NCI-H2196 treated with DMSO at 0.1 percent for 48 hours (cell line): ENCODE measurements around the gene USP34.
"Not testable (repeated sequence)": the region's sequence is repeated elsewhere in the genome, so short reads cannot be mapped to it uniquely, and the experiment has no call there.

Experiments
- DNase-seq: peaks from one replicate; lab custom pipeline; 2025; ENCODE audit not compliant: unreplicated experiment; lab: John Stamatoyannopoulos, UW

Gene USP34

GRCh38 chr2:61431345-61431744 lies 39.5 kb downstream of the USP34 start:
- DNase-seq, result no peak

DNA sequence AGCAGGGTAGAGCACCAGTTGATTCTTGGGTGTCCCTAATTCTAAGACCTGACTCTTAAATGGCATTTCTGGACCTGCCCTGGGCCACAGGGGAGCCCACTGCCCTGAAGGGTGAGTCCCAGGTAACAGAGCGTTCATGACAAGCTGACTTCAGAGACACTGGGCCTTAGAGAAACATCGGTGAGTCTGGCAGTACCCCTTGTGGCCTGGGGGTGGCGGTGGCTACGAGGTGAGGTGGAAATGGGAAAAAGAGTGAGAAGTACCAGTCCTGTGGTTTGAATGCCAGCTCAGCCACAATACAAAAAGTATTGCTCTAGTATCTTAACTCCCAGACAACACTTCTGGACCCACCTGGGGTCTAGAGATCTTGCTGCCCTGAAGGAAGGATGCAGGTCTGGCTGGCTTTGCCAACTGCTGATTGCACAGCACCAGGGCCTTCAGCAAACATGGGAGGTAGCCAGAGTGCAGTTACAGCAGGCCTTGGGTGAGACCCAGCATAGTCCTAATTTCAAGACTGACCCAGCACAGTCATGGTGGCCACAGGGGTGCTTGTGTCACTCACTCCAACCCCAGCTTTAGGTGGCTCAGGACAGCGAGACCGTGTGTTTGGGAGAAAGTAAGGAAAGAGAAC lies 44.5 kb downstream of the USP34 start:
- no peak for DNase-seq

DNA sequence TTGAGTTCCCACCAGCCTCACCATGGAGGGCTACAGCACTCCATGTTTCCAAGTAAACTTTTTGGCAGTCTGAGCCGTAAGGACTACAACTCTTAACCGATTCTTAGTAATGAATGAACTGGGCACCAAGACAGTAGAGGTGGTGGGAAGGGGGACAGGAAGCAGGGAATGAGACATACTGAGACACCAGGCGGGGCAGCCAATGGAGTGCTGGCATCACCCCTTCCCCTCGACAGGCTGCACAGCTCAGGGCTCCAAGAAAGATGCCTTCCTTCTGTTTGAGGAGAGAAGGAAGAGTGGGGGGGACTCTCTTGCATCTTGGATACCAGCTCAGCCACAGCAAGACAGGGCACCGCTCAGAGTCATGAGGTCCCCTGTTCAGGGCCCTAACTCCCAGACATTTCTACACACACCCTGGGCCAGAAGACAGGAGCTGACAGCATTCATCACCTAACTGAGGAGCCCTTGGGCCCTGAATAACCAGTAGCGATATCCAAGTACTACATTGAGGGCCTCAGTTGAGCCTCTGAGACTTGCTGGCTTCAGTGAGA lies 45.2 kb downstream of the USP34 start:
- DNase-seq, result no peak

DNA sequence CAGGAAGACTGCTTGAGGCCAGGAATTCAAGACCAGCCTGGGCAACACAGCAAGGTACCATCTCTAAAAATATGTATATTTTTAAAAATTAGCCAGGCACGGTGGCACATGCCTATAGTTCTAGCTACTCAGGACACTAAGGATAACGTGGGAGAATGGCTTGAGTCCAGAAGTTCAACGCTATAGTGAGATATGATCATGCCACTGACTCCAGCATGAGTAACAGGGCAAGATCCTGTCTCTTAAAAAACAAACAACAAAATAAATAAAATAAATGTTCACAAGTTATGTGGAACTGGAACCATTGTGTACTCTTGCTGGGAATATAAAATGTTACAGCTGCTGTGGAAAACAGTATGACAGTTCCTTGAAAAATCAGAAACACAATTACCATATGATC lies 47.2 kb downstream of the USP34 start:
- DNase-seq, result no peak

- no peak for DNase-seq
Observed at GRCh38 chr2:61421611-61422010, 49.3 kb downstream of the USP34 start.

DNA sequence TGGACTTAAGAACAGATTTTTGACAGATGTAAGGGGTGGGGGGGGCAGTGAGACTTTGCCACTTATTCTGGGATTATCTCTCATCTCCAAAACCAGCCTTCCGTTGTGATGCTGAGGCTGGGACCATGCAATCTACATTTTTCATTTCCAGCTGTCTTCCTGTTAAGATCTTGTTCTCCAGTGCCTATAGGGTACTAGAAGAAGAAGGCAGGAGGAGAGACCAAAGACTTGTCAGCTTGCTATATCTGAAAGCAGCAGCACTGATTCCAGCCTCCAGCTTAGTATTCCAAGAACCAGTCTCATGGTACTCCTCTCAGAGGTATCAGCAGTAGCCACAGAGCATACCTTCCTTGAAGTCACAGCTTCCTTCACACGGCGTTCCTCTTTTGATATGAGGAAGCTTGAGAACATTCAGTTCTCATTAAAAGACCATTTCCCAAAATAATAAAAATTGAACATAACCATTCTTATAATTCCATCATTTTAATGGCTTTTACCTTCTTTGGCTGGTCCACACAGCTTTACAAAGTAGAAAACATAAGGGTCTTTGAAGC lies 49.8 kb downstream of the USP34 start:
- DNase-seq, result no peak

GRCh38 chr2:61419570-61419969 lies 51.3 kb downstream of the USP34 start:
- DNase-seq, result no peak

- DNase-seq, result no peak
Observed at GRCh38 chr2:61419129-61419528, 51.8 kb downstream of the USP34 start.

GRCh38 chr2:61416871-61417645 lies 53.8 kb downstream of the USP34 start:
- no peak for DNase-seq

- no peak for DNase-seq
Observed at GRCh38 chr2:61415265-61415664, 55.6 kb downstream of the USP34 start.

DNA sequence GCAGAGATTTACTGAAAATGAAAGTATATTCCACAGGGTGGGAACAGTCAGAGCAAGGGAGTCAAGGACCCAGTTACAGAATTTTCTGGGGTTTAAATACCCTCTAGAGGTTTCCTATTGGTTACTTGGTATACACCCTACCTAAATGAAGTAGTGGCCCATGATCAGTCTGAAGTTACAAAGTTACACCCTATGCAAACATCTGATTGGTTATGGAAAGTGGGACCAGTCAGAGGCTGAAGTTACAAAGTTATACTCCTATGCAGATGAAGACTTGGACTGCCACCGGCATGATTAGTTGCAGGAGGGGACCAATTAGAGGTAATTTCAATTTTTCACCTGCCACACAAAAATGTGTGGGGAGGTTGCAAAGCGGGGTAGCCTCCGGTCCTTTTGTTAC lies 56.2 kb downstream of the USP34 start:
- no peak for DNase-seq

GRCh38 chr2:61411109-61411508 lies 59.8 kb downstream of the USP34 start:
- no peak for DNase-seq

- no peak for DNase-seq
Observed at GRCh38 chr2:61410185-61410584, 60.7 kb downstream of the USP34 start.

DNA sequence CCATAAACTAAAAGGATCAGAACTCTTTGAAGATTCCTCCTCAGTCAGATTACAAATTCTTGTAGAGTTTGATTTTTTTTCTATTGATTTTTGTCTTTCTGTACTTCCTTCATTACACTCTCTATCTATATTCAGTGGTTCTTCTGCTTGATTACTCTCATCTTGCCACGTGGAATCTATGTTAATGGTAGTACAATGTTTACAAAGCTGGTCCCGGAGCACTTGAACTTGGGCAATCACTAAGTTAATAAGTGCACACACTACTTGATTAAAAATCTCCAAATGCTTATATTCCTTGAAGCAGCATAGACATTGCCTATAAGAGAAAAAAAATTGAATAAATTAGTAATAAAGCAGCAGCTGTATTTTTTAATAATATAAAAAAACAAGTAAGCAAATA lies 65.1 kb downstream of the USP34 start:
- DNase-seq, result no peak

GRCh38 chr2:61404438-61404837 lies 66.4 kb downstream of the USP34 start:
- DNase-seq, result no peak

GRCh38 chr2:61398413-61398812 lies 72.5 kb downstream of the USP34 start:
- DNase-seq, result no peak

- no peak for DNase-seq
Observed at GRCh38 chr2:61396005-61396404, 74.9 kb downstream of the USP34 start.

DNA sequence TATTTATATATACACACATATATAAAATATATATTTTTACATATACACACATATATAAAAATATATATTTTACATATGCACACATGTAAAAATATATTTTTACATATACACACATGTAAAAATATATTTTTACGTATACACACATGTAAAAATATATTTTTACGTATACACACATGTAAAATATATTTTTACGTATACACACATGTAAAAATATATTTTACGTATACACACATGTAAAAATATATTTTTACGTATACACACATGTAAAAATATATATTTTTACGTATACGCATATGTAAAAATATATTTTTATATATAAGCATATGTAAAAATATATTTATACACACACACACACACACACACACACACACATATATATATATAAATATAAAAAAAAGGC lies 83.3 kb downstream of the USP34 start:
- DNase-seq, result not testable (repeated sequence)

GRCh38 chr2:61380882-61381197 lies 90.0 kb downstream of the USP34 start:
- not testable (repeated sequence) for DNase-seq

GRCh38 chr2:61380056-61380881 lies 90.6 kb downstream of the USP34 start:
- no peak for DNase-seq

GRCh38 chr2:61379521-61379920 lies 91.4 kb downstream of the USP34 start:
- DNase-seq, result no peak
